NT2/D1 (cell line): ENCODE results near the gene FRRS1.

Experiments used
- YY1 ChIP-seq: IDR thresholded peaks from 2 replicates; pipeline ENCODE4 v1.6.1; 2011; ENCODE audit not compliant: insufficient read length, insufficient read depth
- ZNF274 ChIP-seq: IDR thresholded peaks from 2 replicates; pipeline ENCODE4 v1.6.1; 2011; ENCODE audit warnings: mild to moderate bottlenecking, low read depth, low read length

GRCh38 chr1:99768104-99768503 is 1.7 kb upstream of the FRRS1 start:
- TF ChIP-seq YY1: no peak
- no peak for TF ChIP-seq ZNF274
